ENCODE results near the gene CALD1. TPM values are rescaled to one million over a fixed set of nuclear protein-coding genes. Genes with fewer than 3 reads are reported as not detected.

Gene CALD1
- total RNA-seq, 1 experiment from 2014 or later, result 147 TPM

DNA sequence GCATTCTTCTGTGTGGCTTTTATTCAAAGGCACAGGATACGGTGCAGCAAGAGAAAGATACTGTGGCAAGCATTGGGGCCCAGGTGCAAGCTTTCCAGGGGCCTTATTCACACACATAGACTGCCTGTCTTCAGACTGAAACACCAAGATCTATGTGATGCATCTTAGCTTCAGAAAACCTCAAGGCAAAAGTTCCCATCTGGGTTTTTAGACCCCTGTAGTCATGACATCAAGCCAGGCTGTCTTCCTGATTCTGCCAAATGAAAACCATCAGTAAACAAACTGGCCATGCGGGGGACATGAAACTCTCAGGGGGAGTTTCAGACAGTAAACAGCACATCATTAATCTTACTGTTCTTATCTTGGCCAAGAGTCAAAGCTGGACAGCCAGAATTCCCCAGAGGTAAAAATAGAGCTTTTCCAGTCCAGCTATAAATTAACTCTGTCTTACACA lies 216.7 kb downstream of the CALD1 start:
- Mint-ChIP-seq H3K36me3 (no peaks in the 10 kb centered on the region; the same call in 1 of the 2 replicates), H3K4me1 (peaks cover 3% of the 10 kb centered on the region; the same call in 1 of the 2 replicates), H3K9me3 (no peaks in the 10 kb centered on the region), H3K4me3 (no peak overlapping the region), H3K27me3 (ENCODE audit: low read depth) (no peaks in the 10 kb centered on the region), H3K27ac (no peak overlapping the region)
- DNase-seq (ENCODE audit: low spot score) (no peak), ATAC-seq (no peak)
- ChIA-PET CTCF (interaction anchor here (1.3 kb wide), 1 partner anchor 10 kb away, joined by 3 read pairs; the partner anchor contains the start of gene AGBL3), POLR2A (no interaction called here)
- TF ChIP-seq TP53 (CRISPR knock-in tag; IDR thresholded peaks at IDR 0.05), result no peak
- no peak for TF ChIP-seq ZNF416 (CRISPR knock-in tag; IDR thresholded peaks at IDR 0.05)
- TF ChIP-seq, protein P1, sequence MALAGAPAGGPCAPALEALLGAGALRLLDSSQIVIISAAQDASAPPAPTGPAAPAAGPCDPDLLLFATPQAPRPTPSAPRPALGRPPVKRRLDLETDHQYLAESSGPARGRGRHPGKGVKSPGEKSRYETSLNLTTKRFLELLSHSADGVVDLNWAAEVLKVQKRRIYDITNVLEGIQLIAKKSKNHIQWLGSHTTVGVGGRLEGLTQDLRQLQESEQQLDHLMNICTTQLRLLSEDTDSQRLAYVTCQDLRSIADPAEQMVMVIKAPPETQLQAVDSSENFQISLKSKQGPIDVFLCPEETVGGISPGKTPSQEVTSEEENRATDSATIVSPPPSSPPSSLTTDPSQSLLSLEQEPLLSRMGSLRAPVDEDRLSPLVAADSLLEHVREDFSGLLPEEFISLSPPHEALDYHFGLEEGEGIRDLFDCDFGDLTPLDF (CRISPR knock-in tag; IDR thresholded peaks at IDR 0.05), result no peak
- TF ChIP-seq NR2C2 (CRISPR knock-in tag; IDR thresholded peaks at IDR 0.05), result no peak
- no peak for TF ChIP-seq ZNF138 (CRISPR knock-in tag; conservative IDR thresholded peaks at IDR 0.05)
- no peak for TF ChIP-seq SOX15 (CRISPR knock-in tag; IDR thresholded peaks at IDR 0.05)
- TF ChIP-seq MYBL2 (CRISPR knock-in tag; IDR thresholded peaks at IDR 0.05), result no peak
- TF ChIP-seq, protein P2, sequence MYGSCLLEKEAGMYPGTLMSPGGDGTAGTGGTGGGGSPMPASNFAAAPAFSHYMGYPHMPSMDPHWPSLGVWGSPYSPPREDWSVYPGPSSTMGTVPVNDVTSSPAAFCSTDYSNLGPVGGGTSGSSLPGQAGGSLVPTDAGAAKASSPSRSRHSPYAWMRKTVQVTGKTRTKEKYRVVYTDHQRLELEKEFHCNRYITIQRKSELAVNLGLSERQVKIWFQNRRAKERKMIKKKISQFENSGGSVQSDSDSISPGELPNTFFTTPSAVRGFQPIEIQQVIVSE (CRISPR knock-in tag; IDR thresholded peaks at IDR 0.05; ENCODE audit: borderline replicate concordance), result no peak
- TF ChIP-seq, protein P3, sequence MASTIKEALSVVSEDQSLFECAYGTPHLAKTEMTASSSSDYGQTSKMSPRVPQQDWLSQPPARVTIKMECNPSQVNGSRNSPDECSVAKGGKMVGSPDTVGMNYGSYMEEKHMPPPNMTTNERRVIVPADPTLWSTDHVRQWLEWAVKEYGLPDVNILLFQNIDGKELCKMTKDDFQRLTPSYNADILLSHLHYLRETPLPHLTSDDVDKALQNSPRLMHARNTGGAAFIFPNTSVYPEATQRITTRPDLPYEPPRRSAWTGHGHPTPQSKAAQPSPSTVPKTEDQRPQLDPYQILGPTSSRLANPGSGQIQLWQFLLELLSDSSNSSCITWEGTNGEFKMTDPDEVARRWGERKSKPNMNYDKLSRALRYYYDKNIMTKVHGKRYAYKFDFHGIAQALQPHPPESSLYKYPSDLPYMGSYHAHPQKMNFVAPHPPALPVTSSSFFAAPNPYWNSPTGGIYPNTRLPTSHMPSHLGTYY (CRISPR knock-in tag; IDR thresholded peaks at IDR 0.05), result no peak
- TF ChIP-seq EMX1 (CRISPR knock-in tag; IDR thresholded peaks at IDR 0.05), result no peak
- TF ChIP-seq CREB1 (CRISPR knock-in tag; IDR thresholded peaks at IDR 0.05), result no peak

DNA sequence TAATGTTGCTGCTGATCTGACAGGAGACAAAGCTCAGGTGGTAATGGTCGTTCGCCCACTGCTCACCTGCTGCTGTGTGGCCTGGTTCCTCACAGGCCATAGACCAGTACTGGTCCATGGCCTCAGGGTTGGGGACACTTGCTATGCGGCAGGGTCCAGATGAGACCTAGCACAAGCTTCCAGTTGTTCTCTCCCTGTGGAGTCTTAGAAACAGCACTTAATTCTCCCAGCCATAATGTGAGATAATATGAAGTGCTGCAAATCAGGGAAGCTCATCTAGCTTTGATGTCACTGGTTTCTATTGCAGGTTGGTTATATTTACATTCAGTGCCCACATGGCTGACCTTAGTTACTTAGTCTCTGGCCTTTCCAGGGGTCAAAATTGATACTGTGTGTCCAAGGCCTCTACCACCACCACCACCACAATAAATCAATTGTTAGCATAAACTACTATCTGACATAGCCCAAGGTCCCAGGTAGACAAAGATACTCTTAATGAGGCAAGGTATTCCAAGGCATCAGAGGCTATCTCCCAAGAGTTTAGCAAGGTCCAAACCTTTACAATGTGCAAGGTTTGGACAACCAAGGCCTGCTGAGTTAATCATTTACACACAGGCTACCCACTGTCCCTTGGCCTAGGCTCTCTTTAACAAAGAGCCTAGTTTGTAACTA lies 217.9 kb downstream of the CALD1 start:
- no peak overlapping the region for H3K27ac Mint-ChIP-seq
- TF ChIP-seq NR3C1 (CRISPR knock-in tag; conservative IDR thresholded peaks at IDR 0.05; ENCODE audit: low read depth), result no peak
- 0 out of 2 replicates have a peak, but pooled peaks have one; percentile 32 for TF ChIP-seq GABPB1 (CRISPR knock-in tag; IDR thresholded peaks at IDR 0.05)
- ATAC-seq (no peak), DNase-seq (ENCODE audit: low spot score) (no peak)
- no peaks in the 10 kb centered on the region for H3K27me3 Mint-ChIP-seq (ENCODE audit: low read depth)
- ChIA-PET CTCF (interaction anchor here (0.9 kb wide), 1 partner anchor 12 kb away, joined by 4 read pairs; the partner anchor contains the start of gene AGBL3), POLR2A (no interaction called here)
- no peaks in the 10 kb centered on the region for H3K4me1 Mint-ChIP-seq
- H3K4me3 Mint-ChIP-seq, result no peak overlapping the region
- no peaks in the 10 kb centered on the region; the same call in 1 of the 2 replicates for H3K36me3 Mint-ChIP-seq
- peaks cover 3% of the 10 kb centered on the region; the same call in 1 of the 2 replicates for H3K9me3 Mint-ChIP-seq

DNA sequence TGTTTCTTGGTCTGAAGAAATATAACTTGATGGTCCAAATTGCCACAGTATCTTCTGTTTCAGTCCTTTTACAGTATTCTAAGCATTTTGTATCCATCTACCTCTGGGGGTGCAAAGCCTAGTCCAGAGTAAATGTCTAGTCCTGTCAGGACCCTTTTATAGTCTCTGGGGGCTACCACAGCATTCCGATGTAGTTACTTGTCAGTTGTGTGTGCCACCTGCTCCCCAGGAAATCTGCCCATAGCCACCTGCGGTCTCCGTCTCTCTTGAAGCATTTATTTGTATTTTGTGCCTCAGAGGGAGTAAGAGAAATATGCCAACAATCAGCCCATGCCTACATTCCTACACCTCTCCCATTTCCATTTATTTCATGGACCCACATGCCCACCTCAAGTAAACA lies 219.7 kb downstream of the CALD1 start:
- ATAC-seq, result no peak
- no peak for DNase-seq (ENCODE audit: low spot score)
- H3K27ac Mint-ChIP-seq, result no peak overlapping the region
- H3K36me3 Mint-ChIP-seq, result no peaks in the 10 kb centered on the region
- H3K4me1 Mint-ChIP-seq, result no peaks in the 10 kb centered on the region
- H3K9me3 Mint-ChIP-seq, result peaks cover 3% of the 10 kb centered on the region; the same call in 1 of the 2 replicates
- ChIA-PET CTCF (no interaction called here), POLR2A (no interaction called here)
- H3K4me3 Mint-ChIP-seq, result no peak overlapping the region
- H3K27me3 Mint-ChIP-seq (ENCODE audit: low read depth), result no peaks in the 10 kb centered on the region
- TF ChIP-seq TP53 (CRISPR knock-in tag; IDR thresholded peaks at IDR 0.05), result no peak
- TF ChIP-seq FOXJ3 (CRISPR knock-in tag; IDR thresholded peaks at IDR 0.05; ENCODE audit: borderline replicate concordance), result no peak
- TF ChIP-seq, protein P4, sequence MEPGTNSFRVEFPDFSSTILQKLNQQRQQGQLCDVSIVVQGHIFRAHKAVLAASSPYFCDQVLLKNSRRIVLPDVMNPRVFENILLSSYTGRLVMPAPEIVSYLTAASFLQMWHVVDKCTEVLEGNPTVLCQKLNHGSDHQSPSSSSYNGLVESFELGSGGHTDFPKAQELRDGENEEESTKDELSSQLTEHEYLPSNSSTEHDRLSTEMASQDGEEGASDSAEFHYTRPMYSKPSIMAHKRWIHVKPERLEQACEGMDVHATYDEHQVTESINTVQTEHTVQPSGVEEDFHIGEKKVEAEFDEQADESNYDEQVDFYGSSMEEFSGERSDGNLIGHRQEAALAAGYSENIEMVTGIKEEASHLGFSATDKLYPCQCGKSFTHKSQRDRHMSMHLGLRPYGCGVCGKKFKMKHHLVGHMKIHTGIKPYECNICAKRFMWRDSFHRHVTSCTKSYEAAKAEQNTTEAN (CRISPR knock-in tag; IDR thresholded peaks at IDR 0.05), result no peak
- TF ChIP-seq, protein P5, sequence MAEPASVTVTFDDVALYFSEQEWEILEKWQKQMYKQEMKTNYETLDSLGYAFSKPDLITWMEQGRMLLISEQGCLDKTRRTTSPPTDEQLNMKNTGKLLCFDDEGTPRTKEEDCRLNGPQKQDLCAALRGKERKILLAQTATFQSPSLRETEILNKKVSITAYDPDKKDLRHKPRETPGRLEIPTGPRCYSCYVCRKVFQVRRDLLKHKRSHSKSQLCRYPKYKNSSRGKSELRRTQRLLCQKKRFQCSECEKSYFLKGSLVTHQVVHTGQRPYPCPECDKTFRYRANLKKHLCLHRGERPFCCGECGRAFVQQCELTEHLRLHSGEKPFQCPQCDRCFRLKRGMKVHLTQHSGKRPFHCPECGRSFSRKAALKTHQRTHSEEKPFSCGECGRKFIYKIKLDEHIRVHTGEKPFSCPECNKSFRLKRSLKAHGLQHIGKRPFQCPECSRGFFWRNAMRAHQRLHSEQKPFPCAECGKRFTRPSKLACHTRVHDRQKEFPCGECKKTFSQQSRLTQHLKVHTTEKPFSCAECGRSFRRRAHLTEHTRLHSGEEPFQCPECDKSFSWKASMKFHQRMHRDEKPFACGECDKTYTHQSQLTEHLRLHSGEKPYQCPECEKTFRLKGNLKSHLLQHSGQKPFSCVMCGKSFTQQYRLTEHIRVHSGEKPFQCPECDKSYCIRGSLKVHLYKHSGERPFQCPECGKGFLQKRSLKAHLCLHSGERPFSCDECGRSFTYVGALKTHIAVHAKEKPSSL (CRISPR knock-in tag; conservative IDR thresholded peaks at IDR 0.05), result no peak
- TF ChIP-seq, protein P6, sequence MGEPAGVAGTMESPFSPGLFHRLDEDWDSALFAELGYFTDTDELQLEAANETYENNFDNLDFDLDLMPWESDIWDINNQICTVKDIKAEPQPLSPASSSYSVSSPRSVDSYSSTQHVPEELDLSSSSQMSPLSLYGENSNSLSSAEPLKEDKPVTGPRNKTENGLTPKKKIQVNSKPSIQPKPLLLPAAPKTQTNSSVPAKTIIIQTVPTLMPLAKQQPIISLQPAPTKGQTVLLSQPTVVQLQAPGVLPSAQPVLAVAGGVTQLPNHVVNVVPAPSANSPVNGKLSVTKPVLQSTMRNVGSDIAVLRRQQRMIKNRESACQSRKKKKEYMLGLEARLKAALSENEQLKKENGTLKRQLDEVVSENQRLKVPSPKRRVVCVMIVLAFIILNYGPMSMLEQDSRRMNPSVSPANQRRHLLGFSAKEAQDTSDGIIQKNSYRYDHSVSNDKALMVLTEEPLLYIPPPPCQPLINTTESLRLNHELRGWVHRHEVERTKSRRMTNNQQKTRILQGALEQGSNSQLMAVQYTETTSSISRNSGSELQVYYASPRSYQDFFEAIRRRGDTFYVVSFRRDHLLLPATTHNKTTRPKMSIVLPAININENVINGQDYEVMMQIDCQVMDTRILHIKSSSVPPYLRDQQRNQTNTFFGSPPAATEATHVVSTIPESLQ (CRISPR knock-in tag; IDR thresholded peaks at IDR 0.05), result no peak
- TF ChIP-seq, protein P7, sequence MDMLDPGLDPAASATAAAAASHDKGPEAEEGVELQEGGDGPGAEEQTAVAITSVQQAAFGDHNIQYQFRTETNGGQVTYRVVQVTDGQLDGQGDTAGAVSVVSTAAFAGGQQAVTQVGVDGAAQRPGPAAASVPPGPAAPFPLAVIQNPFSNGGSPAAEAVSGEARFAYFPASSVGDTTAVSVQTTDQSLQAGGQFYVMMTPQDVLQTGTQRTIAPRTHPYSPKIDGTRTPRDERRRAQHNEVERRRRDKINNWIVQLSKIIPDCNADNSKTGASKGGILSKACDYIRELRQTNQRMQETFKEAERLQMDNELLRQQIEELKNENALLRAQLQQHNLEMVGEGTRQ (CRISPR knock-in tag; IDR thresholded peaks at IDR 0.05), result no peak
- no peak for TF ChIP-seq SP1 (CRISPR knock-in tag; conservative IDR thresholded peaks at IDR 0.05)
- TF ChIP-seq, protein P8, sequence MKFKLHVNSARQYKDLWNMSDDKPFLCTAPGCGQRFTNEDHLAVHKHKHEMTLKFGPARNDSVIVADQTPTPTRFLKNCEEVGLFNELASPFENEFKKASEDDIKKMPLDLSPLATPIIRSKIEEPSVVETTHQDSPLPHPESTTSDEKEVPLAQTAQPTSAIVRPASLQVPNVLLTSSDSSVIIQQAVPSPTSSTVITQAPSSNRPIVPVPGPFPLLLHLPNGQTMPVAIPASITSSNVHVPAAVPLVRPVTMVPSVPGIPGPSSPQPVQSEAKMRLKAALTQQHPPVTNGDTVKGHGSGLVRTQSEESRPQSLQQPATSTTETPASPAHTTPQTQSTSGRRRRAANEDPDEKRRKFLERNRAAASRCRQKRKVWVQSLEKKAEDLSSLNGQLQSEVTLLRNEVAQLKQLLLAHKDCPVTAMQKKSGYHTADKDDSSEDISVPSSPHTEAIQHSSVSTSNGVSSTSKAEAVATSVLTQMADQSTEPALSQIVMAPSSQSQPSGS (CRISPR knock-in tag; IDR thresholded peaks at IDR 0.05; ENCODE audit: borderline replicate concordance, low read depth), result no peak

Measured in WTC11 (cell line).